ENCODE data around the gene IFNL2.
"Not testable (repeated sequence)": the region's sequence is repeated elsewhere in the genome, so short reads cannot be mapped to it uniquely, and the experiment has no call there.

Gene IFNL2

DNA sequence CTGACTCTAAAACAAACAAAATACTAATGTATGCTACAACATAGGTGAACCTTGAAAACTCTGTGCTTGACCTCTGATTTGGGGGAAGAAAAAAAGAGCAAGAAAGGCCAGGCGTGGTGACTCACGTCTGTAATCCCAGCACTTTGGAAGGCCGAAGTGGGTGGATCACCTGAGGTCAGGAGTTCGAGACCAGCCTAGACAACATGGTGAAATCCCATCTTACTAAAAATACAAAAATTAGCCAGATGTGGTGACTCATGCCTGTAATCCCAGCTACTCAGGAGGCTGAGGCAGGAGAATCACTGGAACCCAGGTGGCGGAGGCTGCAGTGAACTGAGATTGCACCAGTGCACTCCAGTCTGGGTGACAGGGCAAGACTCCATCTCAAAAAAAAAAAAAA, 5.7 kb downstream of the IFNL2 start:
- H3K27me3 ChIP-seq (ENCODE audit: control insufficient read depth, insufficient read depth, low read length), result peaks cover 42% of the 10 kb centered on the region
- not testable (repeated sequence) for H3K4me1 ChIP-seq (ENCODE audit: control insufficient read depth, insufficient read depth, low read length); H3K9me3 ChIP-seq (replicated peaks; ENCODE audit: low read length); H3K9ac ChIP-seq (ENCODE audit: low read depth, low read length); H3K4me2 ChIP-seq (ENCODE audit: low read length); H3K36me3 ChIP-seq (ENCODE audit: insufficient read depth, low read length); H3K4me3 ChIP-seq (ENCODE audit: low read length)

GRCh38 chr19:39275578-39275977, 7.4 kb downstream of the IFNL2 start:
- no peaks in the 10 kb centered on the region for H3K36me3 ChIP-seq (ENCODE audit: insufficient read depth, low read length)
- H3K27me3 ChIP-seq (ENCODE audit: control insufficient read depth, insufficient read depth, low read length), result peaks cover 42% of the 10 kb centered on the region
- no peaks in the 10 kb centered on the region for H3K9me3 ChIP-seq (replicated peaks; ENCODE audit: low read length)
- no peak overlapping the region for H3K4me3 ChIP-seq (ENCODE audit: low read length)
- no peak overlapping the region for H3K9ac ChIP-seq (ENCODE audit: low read depth, low read length)
- no peak overlapping the region for H3K4me2 ChIP-seq (ENCODE audit: low read length)
- no peaks in the 10 kb centered on the region for H3K4me1 ChIP-seq (ENCODE audit: control insufficient read depth, insufficient read depth, low read length)

DNA sequence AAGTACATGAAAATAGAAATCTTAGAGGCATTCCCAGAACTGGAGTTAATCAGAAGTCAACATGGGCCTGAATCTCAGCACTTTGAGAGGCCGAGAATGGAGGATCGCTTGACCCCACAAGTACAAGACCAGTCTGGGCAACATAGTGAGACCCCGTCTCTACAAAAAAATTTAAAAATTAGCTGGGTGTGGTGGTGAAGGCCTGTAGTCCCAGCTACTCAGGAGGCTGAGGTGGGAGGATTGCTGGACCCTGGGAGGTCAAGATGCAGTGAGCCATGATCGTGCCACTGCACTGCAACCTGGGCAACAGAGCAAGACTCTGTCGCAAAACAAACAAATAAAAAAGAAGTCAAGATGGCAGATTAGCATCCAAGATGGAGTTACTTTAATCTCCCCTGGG, 8.5 kb downstream of the IFNL2 start:
- Histone ChIP-seq H3K27me3 (ENCODE audit: control insufficient read depth, insufficient read depth, low read length) (peaks cover 42% of the 10 kb centered on the region), H3K4me3 (ENCODE audit: low read length) (no peak overlapping the region), H3K9ac (ENCODE audit: low read depth, low read length) (no peak overlapping the region), H3K36me3 (ENCODE audit: insufficient read depth, low read length) (no peaks in the 10 kb centered on the region), H3K9me3 (replicated peaks; ENCODE audit: low read length) (no peaks in the 10 kb centered on the region), H3K4me1 (ENCODE audit: control insufficient read depth, insufficient read depth, low read length) (no peaks in the 10 kb centered on the region), H3K4me2 (ENCODE audit: low read length) (no peak overlapping the region)

GRCh38 chr19:39277598-39277997, 9.4 kb downstream of the IFNL2 start:
- Histone ChIP-seq H3K36me3 (ENCODE audit: insufficient read depth, low read length) (no peaks in the 10 kb centered on the region), H3K9me3 (replicated peaks; ENCODE audit: low read length) (no peaks in the 10 kb centered on the region), H3K4me2 (ENCODE audit: low read length) (no peak overlapping the region), H3K4me1 (ENCODE audit: control insufficient read depth, insufficient read depth, low read length) (no peaks in the 10 kb centered on the region), H3K27me3 (ENCODE audit: control insufficient read depth, insufficient read depth, low read length) (peaks cover 42% of the 10 kb centered on the region), H3K9ac (ENCODE audit: low read depth, low read length) (no peak overlapping the region), H3K4me3 (ENCODE audit: low read length) (no peak overlapping the region)

GRCh38 chr19:39282021-39282420, 13.8 kb downstream of the IFNL2 start:
- H3K9me3 ChIP-seq (replicated peaks; ENCODE audit: low read length), result no peaks in the 10 kb centered on the region
- no peaks in the 10 kb centered on the region for H3K4me1 ChIP-seq (ENCODE audit: control insufficient read depth, insufficient read depth, low read length)
- peaks cover 30% of the 10 kb centered on the region for H3K27me3 ChIP-seq (ENCODE audit: control insufficient read depth, insufficient read depth, low read length)
- no peak overlapping the region for H3K4me2 ChIP-seq (ENCODE audit: low read length)
- H3K36me3 ChIP-seq (ENCODE audit: insufficient read depth, low read length), result no peaks in the 10 kb centered on the region
- H3K9ac ChIP-seq (ENCODE audit: low read depth, low read length), result no peak overlapping the region
- no peak overlapping the region for H3K4me3 ChIP-seq (ENCODE audit: low read length)

GRCh38 chr19:39284032-39284431, 15.8 kb downstream of the IFNL2 start:
- Histone ChIP-seq H3K4me2 (ENCODE audit: low read length) (no peak overlapping the region), H3K9me3 (replicated peaks; ENCODE audit: low read length) (no peaks in the 10 kb centered on the region), H3K9ac (ENCODE audit: low read depth, low read length) (no peak overlapping the region), H3K4me1 (ENCODE audit: control insufficient read depth, insufficient read depth, low read length) (no peaks in the 10 kb centered on the region), H3K27me3 (ENCODE audit: control insufficient read depth, insufficient read depth, low read length) (peaks cover 22% of the 10 kb centered on the region), H3K36me3 (ENCODE audit: insufficient read depth, low read length) (no peaks in the 10 kb centered on the region), H3K4me3 (ENCODE audit: low read length) (no peak overlapping the region)

DNA sequence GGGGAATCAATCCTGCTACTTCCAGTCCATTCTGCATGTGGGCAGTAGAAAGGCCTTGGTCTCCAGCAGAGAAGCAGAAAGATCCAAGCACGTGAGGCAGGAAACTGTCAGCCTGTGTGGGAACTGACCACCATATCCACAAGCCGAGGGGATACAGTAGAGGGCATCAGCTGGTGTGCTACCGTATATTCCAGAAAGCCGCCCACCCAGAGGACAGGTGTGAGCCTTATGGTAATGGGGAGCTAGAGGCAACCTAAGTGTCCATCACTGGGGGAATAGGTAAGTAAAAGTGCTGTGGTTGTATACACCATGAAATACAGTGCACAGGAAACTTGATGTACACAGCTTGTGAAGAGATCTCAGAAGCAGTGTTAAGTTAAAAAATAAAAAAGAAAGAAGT, 25.2 kb downstream of the IFNL2 start:
- Histone ChIP-seq H3K9me3 (replicated peaks; ENCODE audit: low read length) (no peaks in the 10 kb centered on the region), H3K4me1 (ENCODE audit: control insufficient read depth, insufficient read depth, low read length) (no peaks in the 10 kb centered on the region), H3K4me3 (ENCODE audit: low read length) (no peak overlapping the region), H3K27me3 (ENCODE audit: control insufficient read depth, insufficient read depth, low read length) (peaks cover 44% of the 10 kb centered on the region), H3K36me3 (ENCODE audit: insufficient read depth, low read length) (no peaks in the 10 kb centered on the region), H3K9ac (ENCODE audit: low read depth, low read length) (no peak overlapping the region), H3K4me2 (ENCODE audit: low read length) (no peak overlapping the region)

- no peaks in the 10 kb centered on the region for H3K9me3 ChIP-seq (replicated peaks; ENCODE audit: low read length)
These were observed 28.0 kb downstream of the IFNL2 start, which contains the start of gene IFNL1 for GRCh38 chr19:39296055-39296645. TSS of gene IFNL1 (plus strand) at chr19:39296407. CDS start at chr19:39296422, 15 bp downstream.

GRCh38 chr19:39296906-39297305, 28.7 kb downstream of the IFNL2 start:
- H3K4me1 ChIP-seq (ENCODE audit: control insufficient read depth, insufficient read depth, low read length), result no peaks in the 10 kb centered on the region
- no peak overlapping the region for H3K9ac ChIP-seq (ENCODE audit: low read depth, low read length)
- no peak overlapping the region for H3K4me2 ChIP-seq (ENCODE audit: low read length)
- no peak overlapping the region for H3K4me3 ChIP-seq (ENCODE audit: low read length)
- no peaks in the 10 kb centered on the region for H3K9me3 ChIP-seq (replicated peaks; ENCODE audit: low read length)
- no peaks in the 10 kb centered on the region for H3K36me3 ChIP-seq (ENCODE audit: insufficient read depth, low read length)
- H3K27me3 ChIP-seq (ENCODE audit: control insufficient read depth, insufficient read depth, low read length), result peaks cover 51% of the 10 kb centered on the region

More at GRCh38 chr19:39296055-39296645, 28.0 kb downstream of the IFNL2 start, which contains the start of gene IFNL1:
- no peak within 1 kb of the TSS for H3K4me3 ChIP-seq (ENCODE audit: low read length)
- peaks cover 49% of the 10 kb centered on the region for H3K27me3 ChIP-seq (ENCODE audit: control insufficient read depth, insufficient read depth, low read length)
- no peaks in the 10 kb centered on the region for H3K36me3 ChIP-seq (ENCODE audit: insufficient read depth, low read length)
- H3K4me1 ChIP-seq (ENCODE audit: control insufficient read depth, insufficient read depth, low read length), result no peaks in the 10 kb centered on the region
- H3K4me2 ChIP-seq (ENCODE audit: low read length), result no peak within 1 kb of the TSS
- no peak within 1 kb of the TSS for H3K9ac ChIP-seq (ENCODE audit: low read depth, low read length)

DNA sequence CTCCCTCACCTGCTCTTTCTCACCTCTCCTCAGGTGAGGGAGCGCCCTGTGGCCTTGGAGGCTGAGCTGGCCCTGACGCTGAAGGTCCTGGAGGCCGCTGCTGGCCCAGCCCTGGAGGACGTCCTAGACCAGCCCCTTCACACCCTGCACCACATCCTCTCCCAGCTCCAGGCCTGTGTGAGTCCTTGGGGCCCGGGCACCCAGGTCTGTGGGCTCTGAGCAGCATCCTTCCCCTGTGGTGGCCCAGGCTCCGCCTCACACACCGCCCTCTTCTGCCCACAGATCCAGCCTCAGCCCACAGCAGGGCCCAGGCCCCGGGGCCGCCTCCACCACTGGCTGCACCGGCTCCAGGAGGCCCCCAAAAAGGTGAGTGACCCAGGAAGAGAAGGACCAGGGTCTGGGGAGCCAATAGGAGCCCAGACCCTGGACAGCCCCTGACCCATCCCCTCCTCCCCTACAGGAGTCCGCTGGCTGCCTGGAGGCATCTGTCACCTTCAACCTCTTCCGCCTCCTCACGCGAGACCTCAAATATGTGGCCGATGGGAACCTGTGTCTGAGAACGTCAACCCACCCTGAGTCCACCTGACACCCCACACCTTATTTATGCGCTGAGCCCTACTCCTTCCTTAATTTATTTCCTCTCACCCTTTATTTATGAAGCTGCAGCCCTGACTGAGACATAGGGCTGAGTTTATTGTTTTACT, 29.9 kb downstream of the IFNL2 start:
- no peaks in the 10 kb centered on the region for H3K36me3 ChIP-seq (ENCODE audit: insufficient read depth, low read length)
- H3K9me3 ChIP-seq (replicated peaks; ENCODE audit: low read length), result no peaks in the 10 kb centered on the region
- no peaks in the 10 kb centered on the region for H3K4me1 ChIP-seq (ENCODE audit: control insufficient read depth, insufficient read depth, low read length)
- H3K4me2 ChIP-seq (ENCODE audit: low read length), result no peak overlapping the region
- H3K9ac ChIP-seq (ENCODE audit: low read depth, low read length), result no peak overlapping the region
- H3K27me3 ChIP-seq (ENCODE audit: control insufficient read depth, insufficient read depth, low read length), result peaks cover 44% of the 10 kb centered on the region
- H3K4me3 ChIP-seq (ENCODE audit: low read length), result no peak overlapping the region

DNA sequence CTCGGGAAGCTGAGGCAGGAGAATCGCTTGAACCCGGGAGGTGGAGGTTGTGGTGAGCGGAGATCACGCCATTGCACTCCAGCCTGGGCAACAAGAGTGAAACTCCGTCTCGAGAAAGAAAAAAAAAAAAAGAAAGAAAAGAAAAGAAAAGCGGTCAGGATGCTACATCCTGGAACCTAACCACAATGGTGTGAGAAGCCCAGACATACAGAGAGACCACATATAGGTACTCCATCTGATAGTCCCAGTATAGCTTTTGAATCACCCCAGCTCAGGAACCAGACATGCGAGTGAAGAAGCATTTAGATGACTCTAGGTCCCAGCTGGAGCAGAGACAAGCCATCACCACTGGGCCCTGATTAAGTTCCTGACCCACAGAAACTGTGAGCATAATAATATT, 31.2 kb downstream of the IFNL2 start:
- no peaks in the 10 kb centered on the region for H3K9me3 ChIP-seq (replicated peaks; ENCODE audit: low read length)
- H3K4me2 ChIP-seq (ENCODE audit: low read length), result no peak overlapping the region
- H3K9ac ChIP-seq (ENCODE audit: low read depth, low read length), result no peak overlapping the region
- H3K4me3 ChIP-seq (ENCODE audit: low read length), result no peak overlapping the region
- H3K4me1 ChIP-seq (ENCODE audit: control insufficient read depth, insufficient read depth, low read length), result no peaks in the 10 kb centered on the region
- H3K36me3 ChIP-seq (ENCODE audit: insufficient read depth, low read length), result no peaks in the 10 kb centered on the region
- H3K27me3 ChIP-seq (ENCODE audit: control insufficient read depth, insufficient read depth, low read length), result peaks cover 44% of the 10 kb centered on the region

DNA sequence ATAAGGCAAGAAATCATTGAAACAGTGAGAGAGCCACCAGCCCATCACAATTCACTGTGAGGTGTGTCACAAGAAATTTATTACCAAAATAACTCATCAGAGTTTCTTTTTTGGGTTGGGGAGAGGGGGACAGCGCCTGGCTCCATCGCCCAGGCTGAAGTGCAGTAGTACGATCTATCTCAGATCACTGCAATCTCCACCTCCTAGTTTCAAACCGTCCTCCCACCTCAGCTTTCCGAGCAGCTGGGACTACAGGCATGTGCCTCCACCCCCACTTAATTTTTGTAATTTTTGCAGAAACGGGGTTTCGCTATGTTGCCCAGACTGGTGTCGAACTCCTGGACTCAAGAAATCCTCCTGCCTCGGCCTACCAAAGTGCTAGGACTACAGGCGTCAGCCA, 31.6 kb downstream of the IFNL2 start:
- no peaks in the 10 kb centered on the region for H3K4me1 ChIP-seq (ENCODE audit: control insufficient read depth, insufficient read depth, low read length)
- no peak overlapping the region for H3K4me2 ChIP-seq (ENCODE audit: low read length)
- peaks cover 48% of the 10 kb centered on the region for H3K27me3 ChIP-seq (ENCODE audit: control insufficient read depth, insufficient read depth, low read length)
- no peak overlapping the region for H3K9ac ChIP-seq (ENCODE audit: low read depth, low read length)
- H3K9me3 ChIP-seq (replicated peaks; ENCODE audit: low read length), result no peaks in the 10 kb centered on the region
- H3K4me3 ChIP-seq (ENCODE audit: low read length), result no peak overlapping the region
- no peaks in the 10 kb centered on the region for H3K36me3 ChIP-seq (ENCODE audit: insufficient read depth, low read length)

Measured in skeletal muscle satellite cell (primary cell).